ENCODE data around the gene UNK.

DNA sequence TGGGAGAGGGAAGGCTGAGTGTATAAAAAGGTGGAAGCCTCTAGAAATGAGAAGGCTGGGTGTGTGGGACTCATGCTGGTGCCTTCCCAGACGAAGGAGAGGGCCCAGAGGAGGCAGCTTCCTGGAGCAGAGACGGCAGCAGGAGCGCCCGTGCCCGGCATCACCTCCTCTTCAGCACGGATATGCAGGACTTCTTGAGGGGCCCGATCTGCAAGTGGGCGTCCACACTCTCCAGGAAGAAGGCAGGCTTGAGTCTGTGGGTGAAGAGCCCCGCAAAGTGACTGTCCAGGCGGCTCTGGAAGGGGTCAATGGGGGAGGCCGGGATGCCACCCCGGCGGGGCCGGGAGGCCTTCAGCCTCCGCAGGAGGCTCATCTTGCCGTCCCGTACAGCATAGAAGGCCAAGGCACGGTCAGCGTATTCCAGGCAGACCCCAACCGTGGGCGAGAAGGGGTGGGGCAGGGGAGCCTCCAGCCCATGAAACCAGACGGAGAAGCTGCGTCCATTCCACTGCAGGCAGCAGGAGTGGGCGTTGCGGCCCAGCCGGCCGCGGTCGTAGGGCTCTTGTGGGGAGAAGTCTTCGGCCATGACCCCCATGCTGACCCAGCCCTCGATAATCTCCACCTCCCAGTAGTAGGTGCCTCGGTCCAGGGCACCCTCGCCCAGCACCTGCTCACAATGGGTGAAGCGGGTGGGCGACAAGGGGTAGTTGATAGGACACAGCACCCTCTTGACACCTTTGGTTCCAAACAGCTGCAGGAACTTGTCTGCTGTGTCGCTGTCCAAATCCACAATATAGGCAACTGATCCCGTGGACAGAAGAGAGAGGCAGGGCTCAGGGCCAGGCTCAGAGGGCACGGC, 89.9 kb downstream of the UNK start:
- TF ChIP-seq SUZ12 (IDR thresholded peaks at IDR 0.05) (no peak), ZNF384 (IDR thresholded peaks at IDR 0.05) (no peak), FOXM1 (IDR thresholded peaks at IDR 0.05; ENCODE audit: borderline replicate concordance) (no peak), SP1 (IDR thresholded peaks at IDR 0.05) (no peak), L3MBTL2 (conservative IDR thresholded peaks at IDR 0.05) (no peak), NFRKB (IDR thresholded peaks at IDR 0.05) (no peak), FOXK2 (IDR thresholded peaks at IDR 0.05) (no peak), BHLHE40 (IDR thresholded peaks at IDR 0.05; ENCODE audit: borderline replicate concordance) (no peak), FOXA1 (IDR thresholded peaks at IDR 0.05) (no peak), HDGF (IDR thresholded peaks at IDR 0.05; ENCODE audit: borderline replicate concordance) (no peak), LEF1 (IDR thresholded peaks at IDR 0.05; ENCODE audit: borderline replicate concordance) (no peak)
- TF ChIP-seq, protein P1, sequence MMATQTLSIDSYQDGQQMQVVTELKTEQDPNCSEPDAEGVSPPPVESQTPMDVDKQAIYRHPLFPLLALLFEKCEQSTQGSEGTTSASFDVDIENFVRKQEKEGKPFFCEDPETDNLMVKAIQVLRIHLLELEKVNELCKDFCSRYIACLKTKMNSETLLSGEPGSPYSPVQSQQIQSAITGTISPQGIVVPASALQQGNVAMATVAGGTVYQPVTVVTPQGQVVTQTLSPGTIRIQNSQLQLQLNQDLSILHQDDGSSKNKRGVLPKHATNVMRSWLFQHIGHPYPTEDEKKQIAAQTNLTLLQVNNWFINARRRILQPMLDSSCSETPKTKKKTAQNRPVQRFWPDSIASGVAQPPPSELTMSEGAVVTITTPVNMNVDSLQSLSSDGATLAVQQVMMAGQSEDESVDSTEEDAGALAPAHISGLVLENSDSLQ (IDR thresholded peaks at IDR 0.05), result no peak

Measured in HEK293T (cell line).